NCI-H2081 treated with DMSO at 0.1 percent for 48 hours (cell line): ENCODE results near the gene ARPC5.
"Not testable (repeated sequence)": the region's sequence is repeated elsewhere in the genome, so short reads cannot be mapped to it uniquely, and the experiment has no call there.

Experiments used
- DNase-seq: peaks from one replicate; lab custom pipeline; 2025; lab: John Stamatoyannopoulos, UW

ARPC5 gene

GRCh38 chr1:183645531-183645930, 9.9 kb upstream of the ARPC5 start:
- no peak for DNase-seq

GRCh38 chr1:183642166-183642565, 6.6 kb upstream of the ARPC5 start:
- no peak for DNase-seq

DNA sequence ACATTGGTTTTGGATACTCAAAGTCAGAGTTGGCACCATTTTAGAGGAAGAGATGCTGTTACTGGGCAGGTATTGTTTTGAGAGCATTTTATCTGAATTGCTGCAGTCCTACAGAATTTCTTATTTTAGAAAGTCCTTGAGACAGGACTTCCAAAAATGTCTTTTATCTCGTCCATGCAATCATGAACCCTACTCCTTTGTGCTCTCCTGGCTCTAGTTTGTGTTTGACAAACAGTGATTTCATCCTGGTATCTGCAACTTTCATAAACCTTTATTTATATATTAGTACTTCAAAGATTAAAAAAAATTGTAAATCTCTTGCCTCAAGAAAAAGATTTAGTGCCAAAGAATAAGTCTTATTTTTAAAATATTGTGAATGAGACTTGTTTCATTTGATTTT, 4.6 kb upstream of the ARPC5 start:
- no peak for DNase-seq

DNA sequence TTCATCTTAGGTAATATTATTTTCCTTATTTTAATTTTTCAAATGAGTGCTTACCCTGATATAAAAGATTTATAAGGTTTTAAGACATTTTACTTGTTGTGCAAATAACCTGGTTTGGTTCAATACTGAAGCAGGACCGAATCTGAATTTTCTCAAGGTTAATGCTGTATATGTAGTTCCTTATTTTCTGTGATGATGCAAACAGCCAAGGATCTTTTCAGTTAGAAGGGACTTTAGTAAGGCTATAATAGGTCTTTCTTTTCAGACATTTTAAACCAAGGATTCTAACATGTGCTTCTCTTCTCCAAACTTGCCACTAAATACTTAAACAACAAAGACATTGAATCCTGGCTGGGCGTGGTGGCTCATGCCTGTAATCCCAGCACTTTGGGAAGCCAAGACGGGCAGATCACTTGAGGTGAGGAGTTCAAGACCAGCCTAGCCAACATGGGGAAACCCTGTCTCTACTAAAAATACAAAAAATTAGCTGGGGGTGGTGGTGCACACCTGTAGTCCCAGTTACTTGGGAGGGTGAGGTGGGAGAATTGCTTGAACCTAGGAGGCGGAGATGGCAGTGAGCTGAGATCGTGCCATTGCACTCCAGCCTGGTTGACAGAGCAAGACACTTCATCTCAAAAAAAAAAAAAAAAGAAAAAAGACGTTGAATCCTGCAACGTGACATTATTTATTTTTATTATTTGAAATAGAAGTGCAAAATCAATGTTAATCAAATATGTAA, 3.2 kb upstream of the ARPC5 start:
- DNase-seq: no peak

- DNase-seq: no peak
These were observed 1.2 kb upstream of the ARPC5 start for GRCh38 chr1:183636783-183637182.

- DNase-seq: no peak
These were observed 725 bp upstream of the ARPC5 start for GRCh38 chr1:183636334-183636682.

- no peak for DNase-seq
These were observed 431 bp downstream of the ARPC5 start for GRCh38 chr1:183635099-183635605.

DNA sequence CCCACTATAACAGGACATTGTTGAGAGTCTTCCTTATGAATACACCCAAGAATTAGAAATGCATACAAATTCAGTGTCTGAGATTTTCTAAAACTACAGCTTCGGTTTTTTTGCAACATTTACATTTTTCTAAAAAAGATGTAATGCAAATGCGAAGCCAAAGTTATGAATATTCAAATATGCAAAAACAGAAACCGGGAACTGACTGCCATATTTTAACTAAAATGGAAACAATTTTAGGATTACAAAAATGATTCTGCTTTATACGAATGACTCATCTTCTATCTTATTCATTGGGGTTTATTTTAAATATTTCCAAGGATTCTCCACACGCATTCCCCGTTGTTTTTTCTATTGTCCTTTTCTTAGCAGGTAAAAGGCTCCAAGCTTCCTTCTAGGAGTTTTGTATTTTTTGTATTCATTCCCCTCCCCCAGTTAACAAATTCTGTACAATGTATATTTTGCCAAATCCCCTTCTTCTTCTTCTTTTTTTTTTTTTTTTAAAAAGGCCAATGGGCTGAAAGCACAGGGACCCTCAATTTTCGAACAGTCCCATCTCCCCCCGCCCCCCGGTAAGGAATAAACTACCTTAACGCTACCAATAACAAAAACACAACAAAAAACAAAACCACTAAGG, 1.0 kb downstream of the ARPC5 start:
- DNase-seq: no peak

- DNase-seq: no peak
These were observed 1.8 kb downstream of the ARPC5 start for GRCh38 chr1:183633676-183634343.

- no peak for DNase-seq
These were observed 2.6 kb downstream of the ARPC5 start for GRCh38 chr1:183632964-183633363.

GRCh38 chr1:183632114-183632513, 3.5 kb downstream of the ARPC5 start:
- no peak for DNase-seq

DNA sequence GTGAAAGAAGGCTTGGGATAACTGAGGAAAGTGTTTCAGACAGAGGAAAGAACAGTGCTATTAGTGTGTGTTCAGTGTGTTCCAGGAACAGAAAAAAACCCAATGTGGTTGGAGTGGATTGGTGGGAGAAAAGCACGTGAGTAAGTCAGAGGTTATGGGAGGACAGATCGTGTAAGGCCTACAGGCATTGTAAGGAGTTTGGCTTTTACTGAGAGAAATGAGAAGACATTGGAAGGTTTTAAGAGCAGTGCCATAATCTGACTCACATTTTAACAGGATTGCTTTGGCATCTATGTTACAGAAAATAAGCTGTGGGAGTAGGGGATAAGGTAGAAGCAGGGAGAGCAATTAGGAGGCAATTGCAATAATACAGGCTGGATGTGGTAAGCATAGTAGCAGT, 4.8 kb downstream of the ARPC5 start:
- no peak for DNase-seq

- no peak for DNase-seq
These were observed 7.0 kb downstream of the ARPC5 start for GRCh38 chr1:183628537-183628936.

- DNase-seq: not testable (repeated sequence)
These were observed 9.3 kb downstream of the ARPC5 start for GRCh38 chr1:183626236-183626635.

DNA sequence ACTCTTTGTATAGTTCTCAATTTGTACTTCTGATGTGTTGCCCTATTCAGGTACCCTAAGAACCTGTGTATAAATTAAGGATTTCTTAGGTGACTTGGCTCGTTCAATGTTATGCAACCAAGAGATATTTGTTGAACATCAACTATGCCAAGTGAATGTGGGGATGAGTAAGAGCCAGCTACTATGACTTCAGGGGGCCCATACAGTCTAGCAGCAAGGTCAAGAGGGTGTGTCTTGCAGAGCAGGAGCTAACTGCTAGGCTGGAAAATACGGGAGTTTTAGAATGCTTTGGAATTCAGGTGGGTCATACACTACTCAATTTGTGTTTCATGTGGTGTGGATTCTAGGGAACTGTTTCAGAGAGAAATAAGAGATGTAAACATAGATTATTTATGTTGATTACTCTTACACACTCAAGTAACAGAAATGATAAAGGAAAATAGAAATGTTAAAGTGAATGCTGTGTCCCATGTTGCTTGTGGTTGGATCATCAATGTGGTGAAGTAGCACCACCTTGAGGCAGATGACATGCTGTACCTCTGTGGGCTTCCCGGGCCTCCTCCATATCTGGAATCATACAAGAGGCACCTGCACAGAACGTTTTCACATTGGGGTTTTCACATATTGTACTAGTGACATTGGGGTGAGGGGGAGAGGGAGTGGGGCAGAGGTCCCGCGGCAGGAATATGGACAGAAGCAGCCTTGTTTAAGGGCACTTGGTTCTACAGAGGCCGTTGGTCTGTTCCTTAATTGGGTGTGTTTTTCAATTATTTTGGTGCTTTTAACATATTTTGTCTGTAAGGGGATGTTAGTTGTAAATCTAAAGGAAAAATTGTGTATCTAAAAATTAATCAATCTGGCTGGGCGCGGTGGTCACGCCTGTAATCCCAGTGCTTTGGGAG, 12.4 kb downstream of the ARPC5 start:
- DNase-seq: peak; percentile 48

- DNase-seq: no peak
These were observed 13.6 kb downstream of the ARPC5 start for GRCh38 chr1:183622013-183622412.

- DNase-seq: no peak
These were observed 15.3 kb downstream of the ARPC5 start for GRCh38 chr1:183620311-183620710.

- no peak for DNase-seq
These were observed 15.8 kb downstream of the ARPC5 start for GRCh38 chr1:183619781-183620180.

DNA sequence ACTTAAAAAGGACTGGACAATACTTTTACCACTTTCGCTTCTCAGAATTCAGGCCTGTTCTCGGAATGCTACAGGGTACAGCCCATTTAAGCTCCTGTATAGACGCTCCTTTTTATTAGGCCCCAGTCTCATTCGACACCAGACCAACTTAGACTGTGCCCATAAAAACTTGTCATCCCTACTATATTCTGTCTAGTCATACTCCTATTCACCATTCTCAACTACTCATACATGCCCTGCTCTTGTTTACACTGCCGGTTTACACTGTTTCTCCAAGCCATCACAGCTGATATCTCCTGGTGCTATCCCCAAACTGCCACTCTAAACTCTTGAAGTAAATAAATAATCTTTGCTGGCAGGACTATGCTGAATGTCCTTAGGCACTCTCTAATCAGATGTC, 17.4 kb downstream of the ARPC5 start:
- not testable (repeated sequence) for DNase-seq

DNA sequence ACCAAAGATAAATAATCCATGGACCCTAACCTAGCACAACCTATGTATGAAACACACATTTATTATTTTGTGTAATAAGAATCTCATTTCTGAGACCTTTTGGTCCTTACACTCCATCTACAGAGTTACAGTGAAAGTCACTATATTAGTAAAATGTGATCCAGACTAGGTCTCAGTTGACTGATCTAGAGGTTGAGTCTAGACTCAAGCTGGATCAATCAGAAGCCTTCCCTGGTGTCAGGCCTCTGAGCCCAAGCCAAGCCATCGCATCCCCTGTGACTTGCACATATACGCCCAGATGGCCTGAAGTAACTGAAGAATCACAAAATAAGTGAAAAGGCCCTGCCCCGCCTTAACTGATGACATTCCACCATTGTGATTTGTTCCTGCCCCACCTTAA, 22.6 kb downstream of the ARPC5 start:
- DNase-seq: not testable (repeated sequence)

DNA sequence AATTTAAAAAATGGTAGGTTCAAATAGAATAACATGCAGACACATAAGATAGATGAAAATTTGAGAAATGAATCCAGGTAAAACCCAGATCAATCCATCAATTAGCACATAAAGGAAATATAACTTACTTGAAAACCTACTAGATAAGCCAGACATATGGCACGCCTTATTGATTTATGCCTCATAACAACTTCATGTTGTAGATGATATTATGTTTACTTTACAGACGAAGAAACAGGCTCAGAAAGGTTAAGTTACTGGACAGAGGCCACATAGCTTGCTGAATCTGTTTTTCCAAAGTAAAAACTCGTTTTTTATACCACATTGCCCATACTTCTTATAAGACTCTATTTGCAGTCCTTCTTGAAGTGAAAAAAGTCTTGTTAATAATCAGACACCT, 23.2 kb downstream of the ARPC5 start:
- no peak for DNase-seq

DNA sequence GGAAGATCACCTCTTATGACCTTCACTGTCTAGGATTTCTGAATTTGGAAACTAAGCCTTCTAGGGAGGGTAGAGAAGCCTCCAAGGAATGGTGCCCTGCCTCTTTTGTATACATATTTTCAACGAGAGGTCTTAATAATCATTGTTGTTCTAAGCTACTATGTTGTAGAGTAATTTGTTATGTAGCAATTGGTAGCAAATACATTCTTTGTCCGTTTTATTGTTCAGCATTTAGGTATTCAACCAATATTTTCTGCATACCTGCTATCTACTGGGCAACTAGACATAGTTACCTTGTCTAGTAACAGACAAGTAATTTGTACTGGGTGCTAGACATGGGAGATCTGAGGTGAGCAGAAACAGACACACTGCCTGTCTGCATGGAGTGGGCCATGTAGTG, 24.6 kb downstream of the ARPC5 start:
- DNase-seq: no peak
